ENCODE data around the gene OR3A2.

GRCh38 chr17:3389791-3390190 is 3.7 kb upstream of the OR3A2 start:
- TF ChIP-seq CTCF (conservative IDR thresholded peaks at IDR 0.05 in 1 of 2, IDR thresholded peaks at IDR 0.05 in 1 of 2; ENCODE audit: low read depth in 1 of 2, low read length in 2 of 2) (no peak), EZH2 (IDR thresholded peaks at IDR 0.05; ENCODE audit: low read length, missing control alignments) (no peak)

All from fibroblast of lung (primary cell).